Mammary epithelial cell (primary cell): Measurements from ENCODE around the gene SYVN1.

Source experiments
- CTCF ChIP-seq, 2 donors: IDR thresholded peaks in 1 of 2; conservative IDR thresholded peaks in 1 of 2; 2 replicates each; pipeline ENCODE4 v1.5.1; 2011 to 2012; ENCODE audit warnings: inconsistent platforms in 2 of 2, low read length in 2 of 2, mild to moderate bottlenecking in 2 of 2, control low read depth in 1 of 2, low read depth in 1 of 2; ENCODE audit not compliant: insufficient read depth in 1 of 2; ENCODE audit errors: extremely low read depth in 1 of 2
- EZH2 ChIP-seq: IDR thresholded peaks from 2 replicates; pipeline ENCODE4 v1.6.1; 2012; ENCODE audit warnings: low read length, inconsistent platforms, borderline replicate concordance

- TF ChIP-seq EZH2 = no peak
- no peak for TF ChIP-seq CTCF (conservative IDR thresholded peaks at IDR 0.05 in 1 of 2, IDR thresholded peaks at IDR 0.05 in 1 of 2; ENCODE audit: extremely low read depth in 1 of 2, insufficient read depth in 1 of 2, low read depth in 1 of 2, low read length in 2 of 2)
Observed at GRCh38 chr11:65095974-65096806, 38.1 kb downstream of the SYVN1 start, which contains the start of gene VPS51.
